ENCODE results near the gene KEL. TPM values are rescaled to one million over a fixed set of nuclear protein-coding genes. Genes with fewer than 3 reads are reported as not detected.

The KEL gene
- total RNA-seq: 1 to 10 TPM in 1 of 4 donors, under 1 TPM in 1, not detected in 2; 0.98 to 1.8 TPM

- H3K4me3 ChIP-seq: no peak within 1 kb of the TSS
- H3K27ac ChIP-seq: no peak within 1 kb of the TSS
- H3K4me1 ChIP-seq: no peaks in the 10 kb centered on the region
- TF ChIP-seq CTCF (IDR thresholded peaks at IDR 0.05): no peak
- TF ChIP-seq POLR2A (IDR thresholded peaks at IDR 0.05): no peak
- no peaks in the 10 kb centered on the region for H3K27me3 ChIP-seq
- no peaks in the 10 kb centered on the region for H3K36me3 ChIP-seq
- DNase-seq: no peak
- intact Hi-C loops (cut with DNase I; ENCODE audit: low total_unique reads): no loop called here
- H3K9me3 ChIP-seq: no peaks in the 10 kb centered on the region
These were observed at the start of gene KEL for GRCh38 chr7:142961973-142962926. TSS of gene KEL (minus strand) at chr7:142962363. CDS start at chr7:142962206, 157 bp downstream.

- Histone ChIP-seq H3K4me3 (no peak overlapping the region), H3K27me3 (no peaks in the 10 kb centered on the region), H3K9me3 (no peaks in the 10 kb centered on the region), H3K4me1 (no peaks in the 10 kb centered on the region), H3K36me3 (no peaks in the 10 kb centered on the region), H3K27ac (no peak overlapping the region)
- peak; percentile 67 to 72 for DNase-seq
- TF ChIP-seq POLR2A (IDR thresholded peaks at IDR 0.05) (no peak), CTCF (IDR thresholded peaks at IDR 0.05) (peak; percentile 87 to 93 (median 90))
- intact Hi-C loops (cut with DNase I; ENCODE audit: low total_unique reads): loop anchor here (10.0 kb wide), 1 partner anchor 207 kb away; no protein-coding TSS in a partner anchor
These were observed 46.1 kb upstream of the KEL start for GRCh38 chr7:143008007-143008901.

GRCh38 chr7:143005632-143006260, 43.6 kb upstream of the KEL start:
- no peak for TF ChIP-seq POLR2A (IDR thresholded peaks at IDR 0.05)
- Histone ChIP-seq H3K4me1 (no peaks in the 10 kb centered on the region), H3K4me3 (no peak overlapping the region), H3K27ac (no peak overlapping the region), H3K36me3 (no peaks in the 10 kb centered on the region), H3K9me3 (no peaks in the 10 kb centered on the region), H3K27me3 (no peaks in the 10 kb centered on the region)
- intact Hi-C loops (cut with DNase I; ENCODE audit: low total_unique reads): loop anchor here (10.0 kb wide), 1 partner anchor 209 kb away; no protein-coding TSS in a partner anchor
- no peak for DNase-seq

GRCh38 chr7:143003393-143004051, 41.4 kb upstream of the KEL start:
- no peaks in the 10 kb centered on the region for H3K4me1 ChIP-seq
- no peak for TF ChIP-seq POLR2A (IDR thresholded peaks at IDR 0.05)
- TF ChIP-seq CTCF (IDR thresholded peaks at IDR 0.05): peak; percentile 41 to 52 (median 52)
- intact Hi-C loops (cut with DNase I; ENCODE audit: low total_unique reads): loop anchor here (10.0 kb wide), 1 partner anchor 211 kb away; no protein-coding TSS in a partner anchor
- no peak for DNase-seq
- peak overlapping the region in 1 of 2 donors; percentile 40 for H3K27ac ChIP-seq
- H3K36me3 ChIP-seq: no peaks in the 10 kb centered on the region
- no peaks in the 10 kb centered on the region for H3K9me3 ChIP-seq
- no peaks in the 10 kb centered on the region for H3K27me3 ChIP-seq
- no peak overlapping the region for H3K4me3 ChIP-seq
